ENCODE results near the gene SEMA6B.

Gene SEMA6B

DNA sequence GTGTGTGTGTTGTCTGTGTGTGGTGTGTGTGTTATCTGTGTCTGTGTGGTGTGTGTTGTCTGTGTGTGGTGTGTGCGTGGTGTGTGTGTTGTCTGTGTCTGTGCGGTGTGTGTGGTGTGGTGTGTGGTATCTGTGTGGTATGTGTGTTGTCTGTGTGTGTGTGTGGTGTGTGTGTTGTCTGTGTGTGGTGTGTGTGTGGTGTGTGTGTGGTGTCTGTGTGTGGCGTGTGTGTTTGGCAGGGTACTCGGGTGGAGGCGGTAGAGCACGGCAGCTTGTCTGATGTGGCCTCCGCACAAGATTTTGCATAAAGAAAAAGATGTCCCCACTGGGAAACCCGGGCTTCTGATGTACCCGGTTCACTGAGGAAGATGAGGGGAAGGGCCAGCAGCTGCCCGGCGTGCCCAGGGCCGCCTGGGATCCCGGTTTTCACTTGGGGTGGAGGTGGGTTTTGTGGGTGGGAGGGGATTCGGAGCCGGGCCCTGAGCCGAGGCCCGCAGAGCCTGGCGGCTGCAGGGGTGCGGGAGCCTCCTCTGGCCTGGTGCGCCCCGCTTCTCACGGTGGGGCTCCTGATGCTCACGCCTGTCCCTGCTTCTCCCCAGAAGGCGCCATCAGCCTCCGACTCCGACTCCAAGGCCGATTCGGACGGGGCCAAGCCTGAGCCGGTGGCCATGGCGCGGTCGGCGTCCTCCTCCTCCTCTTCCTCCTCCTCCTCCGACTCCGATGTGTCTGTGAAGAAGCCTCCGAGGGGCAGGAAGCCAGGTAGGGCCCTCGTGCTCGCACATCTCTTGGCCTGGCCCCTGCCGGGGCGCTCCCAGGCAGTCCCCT is 66.2 kb downstream of the SEMA6B start:
- peak; percentile 54 for DNase-seq (ENCODE audit: low spot score)

All from Ammon's horn (tissue), 1 donor.